Measurements from ENCODE around the gene NEU1.
A peak's percentile ranks its signal among the peaks of the same experiment; 100 is the strongest.
"Not testable (repeated sequence)": the region's sequence is repeated elsewhere in the genome, so short reads cannot be mapped to it uniquely, and the experiment has no call there.

The NEU1 gene

GRCh38 chr6:31815025-31815838, 47.4 kb downstream of the NEU1 start, which contains the start of the genes HSPA1A and HSPA1L:
Gene HSPA1A (plus strand): TSS chr6:31815543. CDS start chr6:31815757, 214 bp downstream.
Gene HSPA1L (minus strand): TSS chr6:31815283. CDS start chr6:31811972, 3,311 bp downstream.
- DNase-seq (ENCODE audit: extremely low read depth, insufficient read length) = peak; percentile 79
- H3K36me3 ChIP-seq (ENCODE audit: control insufficient read depth, insufficient read depth, low read length) = no peaks in the 10 kb centered on the region
- no peaks in the 10 kb centered on the region for H3K27me3 ChIP-seq (replicated peaks; ENCODE audit: control insufficient read depth, insufficient read depth, low read length)
- no peak for TF ChIP-seq CTCF (IDR thresholded peaks at IDR 0.05; ENCODE audit: insufficient read depth, low read length, poor library complexity, severe bottlenecking)
- H3K4me3 ChIP-seq (replicated peaks; ENCODE audit: low read depth, low read length) = peak within 1 kb of the TSS; percentile 57

GRCh38 chr6:31814677-31815024, 48.0 kb downstream of the NEU1 start:
- Histone ChIP-seq H3K36me3 (ENCODE audit: control insufficient read depth, insufficient read depth, low read length) (no peaks in the 10 kb centered on the region), H3K4me3 (replicated peaks; ENCODE audit: low read depth, low read length) (peak overlapping the region; percentile 57), H3K27me3 (replicated peaks; ENCODE audit: control insufficient read depth, insufficient read depth, low read length) (no peaks in the 10 kb centered on the region)
- no peak for TF ChIP-seq CTCF (IDR thresholded peaks at IDR 0.05; ENCODE audit: insufficient read depth, low read length, poor library complexity, severe bottlenecking)
- DNase-seq (ENCODE audit: extremely low read depth, insufficient read length) = peak; percentile 66

- Histone ChIP-seq H3K36me3 (ENCODE audit: control insufficient read depth, insufficient read depth, low read length) (no peaks in the 10 kb centered on the region), H3K4me3 (replicated peaks; ENCODE audit: low read depth, low read length) (no peak overlapping the region), H3K27me3 (replicated peaks; ENCODE audit: control insufficient read depth, insufficient read depth, low read length) (no peaks in the 10 kb centered on the region)
- TF ChIP-seq CTCF (IDR thresholded peaks at IDR 0.05; ENCODE audit: insufficient read depth, low read length, poor library complexity, severe bottlenecking) = no peak
- DNase-seq (ENCODE audit: extremely low read depth, insufficient read length) = no peak
Measured at GRCh38 chr6:31813465-31813849, 49.2 kb downstream of the NEU1 start.

- no peak for DNase-seq (ENCODE audit: extremely low read depth, insufficient read length)
- H3K27me3 ChIP-seq (replicated peaks; ENCODE audit: control insufficient read depth, insufficient read depth, low read length) = no peaks in the 10 kb centered on the region
- no peak overlapping the region for H3K4me3 ChIP-seq (replicated peaks; ENCODE audit: low read depth, low read length)
- TF ChIP-seq CTCF (IDR thresholded peaks at IDR 0.05; ENCODE audit: insufficient read depth, low read length, poor library complexity, severe bottlenecking) = no peak
- H3K36me3 ChIP-seq (ENCODE audit: control insufficient read depth, insufficient read depth, low read length) = no peaks in the 10 kb centered on the region
Measured at GRCh38 chr6:31811645-31812044, 51.0 kb downstream of the NEU1 start.

- H3K36me3 ChIP-seq (ENCODE audit: control insufficient read depth, insufficient read depth, low read length) = not testable (repeated sequence)
Measured at GRCh38 chr6:31808599-31808998, 54.0 kb downstream of the NEU1 start.

More at GRCh38 chr6:31808599-31808998, 54.0 kb downstream of the NEU1 start:
- DNase-seq (ENCODE audit: extremely low read depth, insufficient read length); H3K27me3 ChIP-seq (replicated peaks; ENCODE audit: control insufficient read depth, insufficient read depth, low read length); H3K4me3 ChIP-seq (replicated peaks; ENCODE audit: low read depth, low read length): not testable (repeated sequence)

All from GM06990 (cell line).